ENCODE results near the gene TIGD4. TPM values are rescaled to one million over a fixed set of nuclear protein-coding genes. Genes with fewer than 3 reads are reported as not detected.

The TIGD4 gene
- total and polyA plus RNA-seq, 2 donors = 0.43 to 0.66 TPM

- Histone ChIP-seq H3K9me3 (ENCODE audit: control insufficient read depth in 2 of 2, insufficient read depth in 1 of 2, low read length in 1 of 2) (no peaks in the 10 kb centered on the region), H3K4me1 (ENCODE audit: control insufficient read depth in 2 of 2, insufficient read depth in 2 of 2, low read length in 2 of 2) (no peaks in the 10 kb centered on the region), H3K36me3 (ENCODE audit: control insufficient read depth in 2 of 2, insufficient read depth in 2 of 2, low read length in 1 of 2) (no peaks in the 10 kb centered on the region), H3K4me3 (ENCODE audit: low read length in 2 of 2) (no peak overlapping the region), H3K27me3 (ENCODE audit: control insufficient read depth in 2 of 2, insufficient read depth in 1 of 2, low read length in 1 of 2) (no peaks in the 10 kb centered on the region), H3K27ac (ENCODE audit: low read depth in 1 of 2, low read length in 1 of 2) (no peak overlapping the region)
- WGBS = 97% methylated on average over 5 of the region's 5 CpGs
- DNase-seq (ENCODE audit: low read depth in 6 of 9, low spot score in 9 of 9) = no peak
Observed at GRCh38 chr4:152734015-152734698, 45.4 kb downstream of the TIGD4 start.

- Histone ChIP-seq H3K27me3 (ENCODE audit: control insufficient read depth in 2 of 2, insufficient read depth in 1 of 2, low read length in 1 of 2) (no peaks in the 10 kb centered on the region), H3K9me3 (ENCODE audit: control insufficient read depth in 2 of 2, insufficient read depth in 1 of 2, low read length in 1 of 2) (no peaks in the 10 kb centered on the region), H3K4me3 (ENCODE audit: low read length in 2 of 2) (no peak overlapping the region), H3K4me1 (ENCODE audit: control insufficient read depth in 2 of 2, insufficient read depth in 2 of 2, low read length in 2 of 2) (no peaks in the 10 kb centered on the region), H3K27ac (ENCODE audit: low read depth in 1 of 2, low read length in 1 of 2) (no peak overlapping the region), H3K36me3 (ENCODE audit: control insufficient read depth in 2 of 2, insufficient read depth in 2 of 2, low read length in 1 of 2) (no peaks in the 10 kb centered on the region)
- no peak for DNase-seq (ENCODE audit: low read depth in 6 of 9, low spot score in 9 of 9)
- WGBS = over 99% methylated on average over 2 of the region's 2 CpGs
Observed at GRCh38 chr4:152731997-152732396, 47.5 kb downstream of the TIGD4 start.

GRCh38 chr4:152729466-152729865 lies 50.1 kb downstream of the TIGD4 start:
- H3K27me3 ChIP-seq (ENCODE audit: control insufficient read depth in 2 of 2, insufficient read depth in 1 of 2, low read length in 1 of 2) = no peaks in the 10 kb centered on the region
- no peaks in the 10 kb centered on the region for H3K4me1 ChIP-seq (ENCODE audit: control insufficient read depth in 2 of 2, insufficient read depth in 2 of 2, low read length in 2 of 2)
- H3K36me3 ChIP-seq (ENCODE audit: control insufficient read depth in 2 of 2, insufficient read depth in 2 of 2, low read length in 1 of 2) = no peaks in the 10 kb centered on the region
- WGBS = 47% methylated on average over 2 of the region's 2 CpGs
- no peak overlapping the region for H3K27ac ChIP-seq (ENCODE audit: low read depth in 1 of 2, low read length in 1 of 2)
- no peak overlapping the region for H3K4me3 ChIP-seq (ENCODE audit: low read length in 2 of 2)
- H3K9me3 ChIP-seq (ENCODE audit: control insufficient read depth in 2 of 2, insufficient read depth in 1 of 2, low read length in 1 of 2) = no peaks in the 10 kb centered on the region
- no peak for DNase-seq (ENCODE audit: low read depth in 6 of 9, low spot score in 9 of 9)

GRCh38 chr4:152728343-152728742 lies 51.2 kb downstream of the TIGD4 start:
- no peak for DNase-seq (ENCODE audit: low read depth in 6 of 9, low spot score in 9 of 9)
- Histone ChIP-seq H3K27ac (ENCODE audit: low read depth in 1 of 2, low read length in 1 of 2) (no peak overlapping the region), H3K9me3 (ENCODE audit: control insufficient read depth in 2 of 2, insufficient read depth in 1 of 2, low read length in 1 of 2) (no peaks in the 10 kb centered on the region), H3K27me3 (ENCODE audit: control insufficient read depth in 2 of 2, insufficient read depth in 1 of 2, low read length in 1 of 2) (no peaks in the 10 kb centered on the region), H3K4me3 (ENCODE audit: low read length in 2 of 2) (no peak overlapping the region), H3K36me3 (ENCODE audit: control insufficient read depth in 2 of 2, insufficient read depth in 2 of 2, low read length in 1 of 2) (no peaks in the 10 kb centered on the region), H3K4me1 (ENCODE audit: control insufficient read depth in 2 of 2, insufficient read depth in 2 of 2, low read length in 2 of 2) (no peaks in the 10 kb centered on the region)
- WGBS = 97% methylated on average over 1 of the region's 1 CpG

GRCh38 chr4:152727784-152728183 lies 51.7 kb downstream of the TIGD4 start:
- Histone ChIP-seq H3K36me3 (ENCODE audit: control insufficient read depth in 2 of 2, insufficient read depth in 2 of 2, low read length in 1 of 2) (no peaks in the 10 kb centered on the region), H3K4me3 (ENCODE audit: low read length in 2 of 2) (no peak overlapping the region), H3K4me1 (ENCODE audit: control insufficient read depth in 2 of 2, insufficient read depth in 2 of 2, low read length in 2 of 2) (no peaks in the 10 kb centered on the region), H3K9me3 (ENCODE audit: control insufficient read depth in 2 of 2, insufficient read depth in 1 of 2, low read length in 1 of 2) (no peaks in the 10 kb centered on the region), H3K27ac (ENCODE audit: low read depth in 1 of 2, low read length in 1 of 2) (no peak overlapping the region), H3K27me3 (ENCODE audit: control insufficient read depth in 2 of 2, insufficient read depth in 1 of 2, low read length in 1 of 2) (no peaks in the 10 kb centered on the region)
- WGBS = 24% methylated on average over 1 of the region's 1 CpG
- DNase-seq (ENCODE audit: low read depth in 6 of 9, low spot score in 9 of 9) = no peak

GRCh38 chr4:152724494-152724893 lies 55.0 kb downstream of the TIGD4 start:
- H3K27me3 ChIP-seq (ENCODE audit: control insufficient read depth in 2 of 2, insufficient read depth in 1 of 2, low read length in 1 of 2) = no peaks in the 10 kb centered on the region
- no peak overlapping the region for H3K27ac ChIP-seq (ENCODE audit: low read depth in 1 of 2, low read length in 1 of 2)
- H3K9me3 ChIP-seq (ENCODE audit: control insufficient read depth in 2 of 2, insufficient read depth in 1 of 2, low read length in 1 of 2) = no peaks in the 10 kb centered on the region
- no peaks in the 10 kb centered on the region for H3K4me1 ChIP-seq (ENCODE audit: control insufficient read depth in 2 of 2, insufficient read depth in 2 of 2, low read length in 2 of 2)
- H3K36me3 ChIP-seq (ENCODE audit: control insufficient read depth in 2 of 2, insufficient read depth in 2 of 2, low read length in 1 of 2) = no peaks in the 10 kb centered on the region
- H3K4me3 ChIP-seq (ENCODE audit: low read length in 2 of 2) = no peak overlapping the region
- WGBS = 78% methylated on average over 5 of the region's 5 CpGs
- DNase-seq (ENCODE audit: low read depth in 6 of 9, low spot score in 9 of 9) = no peak

- Histone ChIP-seq H3K9me3 (ENCODE audit: control insufficient read depth in 2 of 2, insufficient read depth in 1 of 2, low read length in 1 of 2) (no peaks in the 10 kb centered on the region), H3K36me3 (ENCODE audit: control insufficient read depth in 2 of 2, insufficient read depth in 2 of 2, low read length in 1 of 2) (no peaks in the 10 kb centered on the region), H3K27ac (ENCODE audit: low read depth in 1 of 2, low read length in 1 of 2) (no peak overlapping the region), H3K4me3 (ENCODE audit: low read length in 2 of 2) (no peak overlapping the region), H3K4me1 (ENCODE audit: control insufficient read depth in 2 of 2, insufficient read depth in 2 of 2, low read length in 2 of 2) (no peaks in the 10 kb centered on the region), H3K27me3 (ENCODE audit: control insufficient read depth in 2 of 2, insufficient read depth in 1 of 2, low read length in 1 of 2) (no peaks in the 10 kb centered on the region)
- DNase-seq (ENCODE audit: low read depth in 6 of 9, low spot score in 9 of 9) = no peak
- WGBS = 96% methylated on average over 3 of the region's 3 CpGs
Observed at GRCh38 chr4:152723236-152723635, 56.3 kb downstream of the TIGD4 start.

- peak overlapping the region; percentile 31 to 43 for H3K27ac ChIP-seq (ENCODE audit: low read depth in 1 of 2, low read length in 1 of 2)
- H3K4me3 ChIP-seq (ENCODE audit: low read length in 2 of 2) = no peak overlapping the region
Observed at GRCh38 chr4:152719801-152720556, 59.6 kb downstream of the TIGD4 start.

More at GRCh38 chr4:152719801-152720556, 59.6 kb downstream of the TIGD4 start:
- Histone ChIP-seq H3K4me1 (ENCODE audit: control insufficient read depth in 2 of 2, insufficient read depth in 2 of 2, low read length in 2 of 2) (no peaks in the 10 kb centered on the region), H3K27me3 (ENCODE audit: control insufficient read depth in 2 of 2, insufficient read depth in 1 of 2, low read length in 1 of 2) (no peaks in the 10 kb centered on the region), H3K9me3 (ENCODE audit: control insufficient read depth in 2 of 2, insufficient read depth in 1 of 2, low read length in 1 of 2) (no peaks in the 10 kb centered on the region), H3K36me3 (ENCODE audit: control insufficient read depth in 2 of 2, insufficient read depth in 2 of 2, low read length in 1 of 2) (no peaks in the 10 kb centered on the region)
- no peak for DNase-seq (ENCODE audit: low read depth in 6 of 9, low spot score in 9 of 9)
- 92% methylated on average over 24 of the region's 24 CpGs for WGBS

Data from thymus (tissue), 11 donors.